Hematopoietic multipotent progenitor cell treated with erythropoietin and hydrocortisone succinate and interleukin-3 and kit ligand, for 17 days (in vitro differentiated cells): ENCODE data around the gene FAM180A.

Experiments used
- DNase-seq: peaks from one replicate; pipeline ENCODE4 v3.0.0-alpha.2; 2015; ENCODE audit warnings: low spot score

Gene FAM180A

DNA sequence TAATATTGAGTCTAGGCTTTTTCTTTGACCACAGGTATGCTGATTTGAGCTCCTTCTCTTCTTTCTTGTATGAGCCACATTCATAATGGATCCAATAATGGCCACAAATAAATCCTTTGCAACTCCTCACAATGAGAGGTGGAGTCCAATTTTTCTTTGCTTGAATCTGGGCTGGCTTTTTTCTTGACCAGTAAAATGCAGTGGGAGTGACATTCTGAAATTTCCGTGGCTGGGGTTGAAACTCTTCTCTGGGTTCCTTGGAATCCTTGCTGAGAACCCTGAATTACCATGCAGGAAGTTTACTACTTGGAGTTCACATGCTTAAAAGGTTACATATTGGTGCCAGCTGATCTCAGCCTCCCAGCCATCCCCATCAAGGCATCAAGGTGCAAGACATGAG, 22.4 kb upstream of the FAM180A start:
- no peak for DNase-seq

DNA sequence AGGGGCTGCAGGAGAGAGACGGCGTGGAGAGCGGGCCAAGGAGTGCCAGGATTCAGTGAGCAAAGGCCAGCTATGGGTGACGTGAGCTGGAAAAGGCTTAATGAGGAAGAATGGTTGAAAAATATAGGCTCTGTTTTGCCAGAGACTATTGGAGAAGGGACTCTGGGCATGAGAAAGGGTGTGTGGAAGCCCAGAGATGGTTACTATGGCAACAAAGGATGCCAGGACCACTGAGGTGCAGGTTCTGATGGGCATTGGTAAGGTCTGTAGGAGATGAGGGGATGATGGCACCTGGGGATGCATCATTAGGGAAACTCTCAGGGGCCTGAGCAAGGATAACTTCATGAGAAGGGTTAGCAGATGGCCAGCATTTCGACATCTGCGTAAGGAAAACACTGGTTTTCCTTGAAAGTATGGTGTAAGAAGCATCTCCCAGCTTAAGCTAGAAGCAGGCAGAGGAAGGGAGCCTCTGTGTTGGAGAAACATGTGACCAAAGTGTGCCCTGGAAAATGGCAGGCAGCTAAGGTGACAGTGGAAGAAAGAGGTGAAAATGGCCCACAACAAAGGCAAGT, 21.6 kb upstream of the FAM180A start:
- no peak for DNase-seq

DNA sequence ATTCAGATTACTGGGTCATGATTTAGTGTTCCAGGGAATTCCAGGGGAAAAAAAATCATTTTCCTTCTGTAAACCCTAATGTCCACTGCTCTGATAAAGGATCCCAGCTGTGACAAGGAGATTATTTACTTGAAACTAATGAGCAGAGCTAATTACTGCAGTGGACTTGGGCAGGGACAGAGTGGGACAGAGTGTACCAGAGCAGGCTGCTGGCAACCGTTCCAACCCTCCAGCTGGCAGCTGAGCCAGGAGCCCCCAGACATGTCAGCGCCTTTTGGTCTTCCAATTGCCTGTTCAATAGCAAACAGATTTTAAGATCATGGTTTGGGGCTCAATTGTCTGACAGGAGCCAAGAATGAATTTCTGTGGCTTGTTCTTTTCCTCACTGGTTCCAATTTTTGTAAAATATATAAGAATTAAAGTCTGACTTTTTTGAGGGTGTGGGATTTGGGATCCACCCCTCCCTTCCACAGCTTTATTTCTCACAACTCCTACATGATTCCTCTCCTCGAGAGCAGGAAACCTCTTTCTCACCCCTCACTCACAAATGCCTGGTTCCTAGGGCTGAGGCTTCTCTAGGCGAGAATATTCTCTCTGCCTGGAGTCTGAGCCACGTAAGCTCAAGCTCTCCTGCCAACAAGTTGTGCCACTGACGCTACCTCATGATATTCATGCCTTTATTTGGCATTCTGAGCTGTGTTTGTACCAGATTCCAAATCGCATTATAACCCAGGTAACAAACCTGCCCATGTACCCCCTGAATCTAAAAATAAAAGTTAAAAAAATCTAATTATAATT, 20.6 kb upstream of the FAM180A start:
- DNase-seq, result no peak

GRCh38 chr7:135768467-135768866, 19.9 kb upstream of the FAM180A start:
- DNase-seq, result no peak

- no peak for DNase-seq
Observed at GRCh38 chr7:135768064-135768463, 19.5 kb upstream of the FAM180A start.

DNA sequence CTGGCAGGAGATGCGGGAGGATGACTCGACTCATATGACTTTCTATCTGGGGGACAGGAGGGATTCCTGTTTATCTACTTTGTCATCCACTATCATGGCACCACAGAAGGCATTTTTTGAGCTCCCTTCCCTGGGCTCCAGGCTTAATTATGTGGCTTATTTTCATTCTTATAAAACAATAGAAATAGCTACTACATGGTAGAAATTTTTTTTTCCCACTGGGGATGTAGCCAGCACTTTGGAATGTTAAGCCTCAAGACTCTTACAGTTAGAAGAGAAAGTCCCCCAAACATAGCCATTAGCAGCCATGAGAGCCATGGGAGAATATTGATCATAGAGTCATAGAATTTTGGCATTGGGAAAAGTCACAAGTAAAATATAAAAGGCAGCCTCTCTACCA, 14.6 kb upstream of the FAM180A start:
- DNase-seq, result no peak

DNA sequence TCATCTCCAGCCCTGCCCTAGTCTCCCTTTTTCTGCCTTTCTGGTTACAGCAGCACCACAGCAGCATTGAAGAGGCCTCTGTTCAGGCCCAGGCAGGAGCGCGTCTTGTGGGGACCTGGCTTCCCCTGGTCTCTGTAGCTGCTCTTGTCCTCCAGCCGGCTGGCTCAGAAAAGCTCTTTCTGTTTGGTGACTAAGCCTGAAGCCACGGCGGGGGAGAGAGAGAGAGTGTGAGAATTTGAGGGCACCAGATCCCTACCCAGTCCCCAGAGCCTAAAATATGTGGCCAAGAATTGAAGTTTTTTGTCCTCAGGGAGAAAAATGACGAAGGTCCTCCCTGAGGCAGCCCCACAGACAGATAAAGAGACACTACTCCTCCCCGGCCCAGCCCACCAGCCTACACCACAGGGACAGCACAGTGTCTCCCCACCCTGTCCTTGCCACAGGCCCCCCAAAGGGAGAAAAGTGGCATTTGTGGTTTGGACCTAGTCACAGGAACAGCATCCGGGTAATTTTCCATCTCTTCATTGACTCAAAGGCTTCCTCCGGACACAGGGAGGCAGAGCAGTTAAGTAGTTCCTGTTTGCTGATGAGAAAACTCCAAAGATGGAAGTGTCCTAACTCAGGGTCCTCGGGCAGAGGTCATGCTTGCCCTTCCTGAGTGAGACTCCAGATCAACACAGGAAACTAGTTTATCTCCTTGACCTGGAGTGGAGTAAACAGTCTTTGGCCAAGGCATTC, 13.3 kb upstream of the FAM180A start:
- no peak for DNase-seq

DNA sequence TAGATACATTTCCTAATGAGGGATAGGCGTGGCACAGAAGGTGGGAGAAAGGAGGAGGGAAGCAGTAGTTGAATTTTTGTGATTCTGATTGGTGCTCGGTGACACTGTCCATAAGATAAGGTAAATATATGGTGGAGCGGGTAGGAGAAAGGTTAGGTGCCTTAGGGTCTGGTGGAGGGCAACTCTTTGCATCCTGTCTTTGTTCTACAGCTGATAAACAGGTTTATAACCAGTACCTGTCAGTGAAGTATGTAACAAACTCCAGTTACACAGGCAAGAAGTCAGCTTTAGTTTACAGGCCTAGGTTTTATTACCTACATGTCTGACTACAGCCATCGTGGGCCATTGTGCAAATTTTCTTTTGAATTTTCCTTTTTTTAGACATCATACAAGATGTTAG, 10.9 kb upstream of the FAM180A start:
- no peak for DNase-seq

DNA sequence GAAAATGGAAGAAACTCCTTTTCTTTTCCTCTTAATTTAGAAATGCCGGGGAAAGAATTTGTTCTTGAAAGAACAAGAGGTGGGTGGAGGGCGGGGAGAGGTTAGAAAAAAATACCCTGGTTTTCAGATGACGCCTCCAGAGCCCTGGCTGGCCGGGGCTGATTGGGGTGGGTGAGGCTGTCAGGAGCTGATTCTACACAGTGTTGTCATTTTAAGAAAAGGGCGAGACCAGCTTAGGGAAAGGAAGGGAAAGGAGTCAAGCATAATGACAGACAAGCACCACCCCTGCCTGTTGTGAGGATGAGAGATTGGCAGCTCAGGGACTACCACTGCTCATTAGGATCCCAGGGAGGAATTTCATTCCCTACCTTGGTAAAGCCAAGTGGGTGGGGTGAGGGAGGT, 9.9 kb upstream of the FAM180A start:
- DNase-seq, result no peak

GRCh38 chr7:135757719-135758411, 9.3 kb upstream of the FAM180A start:
- no peak for DNase-seq

- no peak for DNase-seq
Observed at GRCh38 chr7:135756191-135756590, 7.6 kb upstream of the FAM180A start.

- DNase-seq, result no peak
Observed at GRCh38 chr7:135755351-135755753, 6.7 kb upstream of the FAM180A start.

GRCh38 chr7:135753616-135754413, 5.2 kb upstream of the FAM180A start:
- no peak for DNase-seq

- DNase-seq, result no peak
Observed at GRCh38 chr7:135747366-135747765, 1.2 kb downstream of the FAM180A start.

GRCh38 chr7:135745703-135746312, 2.8 kb downstream of the FAM180A start:
- no peak for DNase-seq

DNA sequence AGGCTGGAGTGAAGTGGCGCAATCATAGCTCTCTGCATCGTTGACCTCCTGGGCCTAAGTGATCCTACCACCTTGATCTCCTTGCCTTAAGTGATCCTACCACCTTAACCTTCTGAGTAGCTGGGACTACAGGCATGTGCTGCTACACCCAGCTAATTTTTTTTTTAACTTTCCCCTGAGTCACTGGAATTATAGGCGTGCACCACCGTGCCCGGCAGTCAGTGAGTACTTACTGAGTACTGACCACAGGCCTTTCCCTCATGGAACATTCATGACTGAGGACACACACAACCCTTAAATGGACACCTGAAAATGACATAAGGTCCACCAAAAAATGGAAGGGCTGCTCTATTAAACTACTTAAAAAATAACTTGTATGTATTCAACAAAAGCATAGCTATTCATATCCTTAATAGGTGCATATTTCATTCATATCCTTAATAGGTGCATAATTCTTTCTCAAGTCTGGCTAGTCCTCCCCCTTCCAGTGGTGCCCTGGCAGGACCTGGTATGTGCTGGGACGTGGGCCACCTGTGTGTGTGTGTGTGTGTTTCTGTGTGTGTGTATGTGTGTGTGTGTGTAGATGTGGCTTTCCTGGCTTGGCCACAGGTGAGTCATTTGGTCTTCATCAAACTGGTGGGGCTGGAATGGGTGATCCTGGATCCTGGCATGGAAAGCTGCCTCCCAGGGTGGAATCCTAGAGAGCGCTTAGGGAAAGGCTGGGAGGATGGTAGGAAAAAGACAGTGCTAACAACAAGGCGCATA, 3.5 kb downstream of the FAM180A start:
- no peak for DNase-seq

GRCh38 chr7:135743907-135744731, 4.5 kb downstream of the FAM180A start:
- no peak for DNase-seq

- DNase-seq, result no peak
Observed at GRCh38 chr7:135742371-135742770, 6.2 kb downstream of the FAM180A start.

DNA sequence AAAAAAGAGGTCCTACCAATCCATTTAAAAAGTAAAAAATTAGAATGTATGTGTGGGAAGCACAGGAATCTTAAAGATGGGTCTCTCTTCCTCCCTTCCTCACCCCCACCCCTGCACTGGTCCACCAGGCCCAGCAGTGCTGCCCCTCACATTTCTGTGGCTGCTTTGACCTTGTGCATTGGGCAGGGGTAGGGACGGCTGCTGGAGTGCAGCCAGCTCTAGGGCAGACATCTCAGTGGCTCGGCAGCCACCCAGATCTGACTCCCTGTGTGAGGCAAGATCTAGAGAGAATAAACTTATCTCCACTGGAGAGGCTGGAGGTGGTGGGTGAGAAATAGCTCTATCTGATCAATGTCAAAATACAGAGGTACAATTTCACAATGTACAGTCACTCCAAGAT, 6.7 kb downstream of the FAM180A start:
- no peak for DNase-seq

- DNase-seq, result no peak
Observed at GRCh38 chr7:135740889-135741288, 7.7 kb downstream of the FAM180A start.
